Suprapubic skin (tissue), 4 donors: ENCODE measurements around the gene DGLUCY.

Source experiments
- CTCF ChIP-seq, 2 donors: fragments of 200-600 bp in 1 of 2; fragments of 450-650 bp in 1 of 2; sonication (generic) in 1 of 2; IDR thresholded peaks; one replicate each; pipeline ENCODE4 v1.5.1; 2016 to 2019; ENCODE audit warnings: antibody characterized with exemption in 2 of 2, mild to moderate bottlenecking in 1 of 2, moderate library complexity in 1 of 2
- EP300 ChIP-seq: sonication (generic); formaldehyde crosslinking; IDR thresholded peaks from one replicate; pipeline ENCODE4 v1.6.1; 2017; ENCODE audit warnings: antibody characterized with exemption
- POLR2A ChIP-seq, 2 donors: fragments of 450-650 bp; IDR thresholded peaks; one replicate each; pipeline ENCODE4 v1.6.1; 2017; ENCODE audit warnings: antibody characterized with exemption in 2 of 2, mild to moderate bottlenecking in 2 of 2, moderate library complexity in 2 of 2
- POLR2AphosphoS5 ChIP-seq, 3 donors: sonication (generic); formaldehyde crosslinking; IDR thresholded peaks; one replicate each; pipeline ENCODE4 v1.6.1; 2017; ENCODE audit warnings: antibody characterized with exemption in 3 of 3

- TF ChIP-seq EP300 (no peak), CTCF (IDR thresholded peaks at IDR 0.05) (no peak), POLR2A (IDR thresholded peaks at IDR 0.05) (no peak), POLR2AphosphoS5 (IDR thresholded peaks at IDR 0.05) (no peak)
Observed at GRCh38 chr14:91235841-91236240, 122.0 kb downstream of the DGLUCY start.
